GM12878 (cell line): Measurements from ENCODE around the gene EPB41L4A.

Experiments used
- CBFB ChIP-seq: IDR thresholded peaks from 2 replicates; pipeline ENCODE4 v1.6.1; 2016; ENCODE audit warnings: antibody characterized with exemption, low read depth
- CTCF ChIP-seq, 3 experiments: IDR thresholded peaks in 2 of 3; conservative IDR thresholded peaks in 1 of 3; 2 replicates each; pipeline ENCODE4 v1.5.1; 2011; ENCODE audit warnings: low read depth in 3 of 3, low read length in 3 of 3, mild to moderate bottlenecking in 3 of 3, control low read depth in 2 of 3, moderate library complexity in 2 of 3, inconsistent platforms in 1 of 3, mixed read lengths in 1 of 3; ENCODE audit not compliant: control insufficient read depth in 2 of 3, insufficient read depth in 1 of 3; ENCODE audit errors: extremely low read depth in 1 of 3
- EED ChIP-seq: sonication (generic); IDR thresholded peaks from 2 replicates; pipeline ENCODE4 v1.6.1; 2016; ENCODE audit warnings: antibody characterized with exemption, low read depth
- EP300 ChIP-seq, 2 experiments: fragments of 150-350 bp in 1 of 2; IDR thresholded peaks; 2 replicates each; pipeline ENCODE4 v1.6.1; 2011 to 2012; ENCODE audit warnings: low read depth in 2 of 2, low read length in 2 of 2, borderline replicate concordance in 1 of 2, improper control_type of control experiment in 1 of 2, inconsistent platforms in 1 of 2; ENCODE audit not compliant: control insufficient read depth in 1 of 2
- EZH2 ChIP-seq: IDR thresholded peaks from 2 replicates; pipeline ENCODE4 v1.6.1; 2012; ENCODE audit warnings: low read depth, mild to moderate bottlenecking, control low read depth, inconsistent platforms, low read length, borderline replicate concordance; ENCODE audit not compliant: control insufficient read depth
- NFIC ChIP-seq: IDR thresholded peaks from 2 replicates; pipeline ENCODE4 v1.6.1; 2012; ENCODE audit warnings: low read depth, mild to moderate bottlenecking, inconsistent platforms, low read length, moderate library complexity
- POLR2AphosphoS5 ChIP-seq: IDR thresholded peaks from 2 replicates; pipeline ENCODE4 v1.6.1; 2011; ENCODE audit warnings: mild to moderate bottlenecking, low read length, inconsistent platforms
- REST ChIP-seq: IDR thresholded peaks from 2 replicates; pipeline ENCODE4 v1.6.1; 2012; ENCODE audit warnings: mild to moderate bottlenecking, low read depth, low read length
- USF1 ChIP-seq: IDR thresholded peaks from 2 replicates; pipeline ENCODE4 v1.6.1; 2011; ENCODE audit warnings: borderline replicate concordance, low read depth, mild to moderate bottlenecking, moderate library complexity, mixed read lengths, low read length; ENCODE audit not compliant: insufficient read depth; ENCODE audit errors: extremely low read length
- YY1 ChIP-seq: IDR thresholded peaks from 2 replicates; pipeline ENCODE4 v1.6.1; 2011; ENCODE audit warnings: low read depth, mild to moderate bottlenecking, low read length

GRCh38 chr5:112258571-112258970 lies 160.5 kb downstream of the EPB41L4A start:
- no peak for TF ChIP-seq EED
- no peak for TF ChIP-seq POLR2AphosphoS5
- no peak for TF ChIP-seq EP300 (IDR thresholded peaks at IDR 0.05; ENCODE audit: borderline replicate concordance in 1 of 2, control insufficient read depth in 1 of 2, low read depth in 2 of 2, low read length in 2 of 2)
- no peak for TF ChIP-seq CTCF (IDR thresholded peaks at IDR 0.05 in 2 of 3, conservative IDR thresholded peaks at IDR 0.05 in 1 of 3; ENCODE audit: control insufficient read depth in 2 of 3, extremely low read depth in 1 of 3, insufficient read depth in 1 of 3, low read depth in 3 of 3, low read length in 3 of 3)
- no peak for TF ChIP-seq EZH2
- no peak for TF ChIP-seq USF1
- TF ChIP-seq REST: no peak
- TF ChIP-seq CBFB: no peak
- TF ChIP-seq YY1: no peak
- no peak for TF ChIP-seq NFIC
